ENCODE results near the gene FGF22.

- TF ChIP-seq CTCF (IDR thresholded peaks at IDR 0.05) = no peak
- TF ChIP-seq POLR2A (IDR thresholded peaks at IDR 0.05) = no peak
Measured at GRCh38 chr19:688214-688613, 48.5 kb downstream of the FGF22 start.
